ENCODE results near the gene ADORA1.

The ADORA1 gene

DNA sequence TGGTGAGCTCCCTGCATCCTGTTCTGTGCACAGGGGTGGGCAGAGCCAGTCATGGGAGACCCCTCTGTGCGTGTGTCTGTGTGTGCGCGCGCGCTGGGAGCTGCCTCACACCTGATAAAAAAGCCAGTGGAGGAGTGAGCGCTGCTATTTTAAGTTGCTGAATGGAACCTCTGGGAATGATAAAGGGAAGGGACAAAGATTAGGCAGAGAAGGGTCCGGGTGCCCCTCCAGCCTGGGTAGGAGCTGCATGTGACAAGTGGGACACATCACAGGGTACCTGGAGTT lies 847 bp downstream of the ADORA1 start:
- DNase-seq (ENCODE audit: low read depth, low spot score) = no peak
- in situ Hi-C loops (cut with HindIII; ENCODE audit: low sequenced_read_pairs) = no loop called here

GRCh38 chr1:203128716-203129500 lies 1.4 kb downstream of the ADORA1 start:
- no peak for TF ChIP-seq CTCF (IDR thresholded peaks at IDR 0.05; ENCODE audit: low read depth, low read length)
- in situ Hi-C loops (cut with HindIII; ENCODE audit: low sequenced_read_pairs) = no loop called here
- DNase-seq (ENCODE audit: low read depth, low spot score) = no peak
- H3K4me3 ChIP-seq (ENCODE audit: low read depth, low read length) = no peak overlapping the region

More for the DNA sequence above, 847 bp downstream of the ADORA1 start:
- no peak for TF ChIP-seq CTCF (IDR thresholded peaks at IDR 0.05; ENCODE audit: low read depth, low read length)
- peak overlapping the region; percentile 32 for H3K4me3 ChIP-seq (ENCODE audit: low read depth, low read length)

GRCh38 chr1:203129501-203130231 lies 2.1 kb downstream of the ADORA1 start:
- in situ Hi-C loops (cut with HindIII; ENCODE audit: low sequenced_read_pairs) = no loop called here
- no peak overlapping the region for H3K4me3 ChIP-seq (ENCODE audit: low read depth, low read length)
- no peak for TF ChIP-seq CTCF (IDR thresholded peaks at IDR 0.05; ENCODE audit: low read depth, low read length)
- no peak for DNase-seq (ENCODE audit: low read depth, low spot score)

GRCh38 chr1:203130358-203130985 lies 2.9 kb downstream of the ADORA1 start:
- no peak overlapping the region for H3K4me3 ChIP-seq (ENCODE audit: low read depth, low read length)
- in situ Hi-C loops (cut with HindIII; ENCODE audit: low sequenced_read_pairs) = no loop called here
- no peak for DNase-seq (ENCODE audit: low read depth, low spot score)
- TF ChIP-seq CTCF (IDR thresholded peaks at IDR 0.05; ENCODE audit: low read depth, low read length) = no peak

DNA sequence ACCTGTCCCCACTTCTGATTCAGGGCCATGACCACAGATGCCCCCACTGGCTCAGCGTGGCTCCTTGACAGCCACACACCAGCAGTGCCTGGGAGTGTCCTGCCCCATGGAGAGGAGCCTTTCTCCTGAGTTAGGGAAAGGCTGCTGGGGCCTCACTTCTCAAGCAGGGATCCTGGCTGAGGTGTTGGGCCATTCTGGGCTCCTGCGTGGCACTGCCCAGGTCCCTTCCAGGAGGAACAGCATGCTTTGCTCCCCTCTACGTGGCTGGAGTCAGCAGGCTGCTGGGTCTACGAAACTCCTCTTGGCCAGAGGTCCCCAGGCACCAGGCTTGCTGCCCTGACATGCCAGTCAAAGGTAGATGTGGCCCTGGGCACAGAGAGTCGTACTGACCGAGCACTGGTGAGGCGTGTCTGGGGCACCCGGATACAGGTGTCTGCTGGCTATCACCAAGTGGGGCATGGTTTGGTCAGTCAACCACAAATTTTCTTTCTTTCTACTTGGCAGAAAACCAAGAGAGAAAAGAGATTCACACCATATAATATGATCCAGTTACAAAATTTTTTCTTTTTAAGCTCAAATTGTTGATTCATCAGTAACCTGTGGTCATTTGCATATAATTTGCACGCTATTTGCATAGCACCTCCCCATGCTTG lies 4.1 kb downstream of the ADORA1 start:
- DNase-seq (ENCODE audit: low read depth, low spot score) = no peak
- no peak for TF ChIP-seq CTCF (IDR thresholded peaks at IDR 0.05; ENCODE audit: low read depth, low read length)
- in situ Hi-C loops (cut with HindIII; ENCODE audit: low sequenced_read_pairs) = no loop called here
- H3K4me3 ChIP-seq (ENCODE audit: low read depth, low read length) = no peak overlapping the region

DNA sequence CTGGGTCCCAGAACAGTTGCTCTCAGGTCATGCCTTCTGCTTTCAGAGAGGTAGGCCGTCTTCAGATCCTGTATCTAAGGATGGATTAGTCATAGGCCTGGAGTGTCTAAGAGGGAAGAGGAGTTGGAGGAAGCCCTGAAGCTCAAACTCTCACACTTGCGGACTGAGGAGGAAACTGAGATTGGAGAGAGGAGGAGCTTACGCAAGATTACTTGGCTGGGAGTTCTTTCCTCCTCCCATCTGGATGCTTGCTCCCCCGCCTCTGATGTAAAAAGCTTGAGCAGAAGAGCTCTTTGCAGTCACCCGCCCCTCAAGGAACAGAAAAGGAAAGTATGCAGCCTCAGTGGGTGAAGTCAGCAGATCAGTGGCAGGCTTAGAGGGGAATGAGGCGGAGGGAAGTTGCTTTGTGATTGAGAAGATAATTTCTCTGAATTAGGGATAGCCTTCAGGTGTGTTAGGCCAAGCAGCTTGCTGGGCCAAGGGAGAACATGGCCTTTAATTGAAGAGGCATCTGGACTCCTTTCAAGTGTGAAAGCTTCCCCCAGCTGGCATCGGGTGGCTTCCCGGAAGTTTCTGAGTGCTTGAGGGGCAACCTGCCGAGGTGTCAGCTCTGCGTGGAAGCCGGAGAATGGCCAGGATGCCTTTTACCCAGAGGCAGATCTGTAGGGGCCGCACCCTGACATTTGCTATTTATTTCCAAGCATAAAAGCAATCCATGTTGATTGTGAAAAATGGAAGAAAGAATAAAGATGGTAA lies 6.6 kb downstream of the ADORA1 start:
- no peak for TF ChIP-seq CTCF (IDR thresholded peaks at IDR 0.05; ENCODE audit: low read depth, low read length)
- DNase-seq (ENCODE audit: low read depth, low spot score) = no peak
- in situ Hi-C loops (cut with HindIII; ENCODE audit: low sequenced_read_pairs) = no loop called here
- H3K4me3 ChIP-seq (ENCODE audit: low read depth, low read length) = no peak overlapping the region

Measured in astrocyte of the spinal cord (primary cell).